ENCODE results near the gene SAFB. TPM values are rescaled to one million over a fixed set of nuclear protein-coding genes. Genes with fewer than 3 reads are reported as not detected.
"Not testable (repeated sequence)": the region's sequence is repeated elsewhere in the genome, so short reads cannot be mapped to it uniquely, and the experiment has no call there.

The SAFB gene
- total and polyA plus RNA-seq, 9 donors, result 64.1 to 108 (median 75.2) TPM

DNA sequence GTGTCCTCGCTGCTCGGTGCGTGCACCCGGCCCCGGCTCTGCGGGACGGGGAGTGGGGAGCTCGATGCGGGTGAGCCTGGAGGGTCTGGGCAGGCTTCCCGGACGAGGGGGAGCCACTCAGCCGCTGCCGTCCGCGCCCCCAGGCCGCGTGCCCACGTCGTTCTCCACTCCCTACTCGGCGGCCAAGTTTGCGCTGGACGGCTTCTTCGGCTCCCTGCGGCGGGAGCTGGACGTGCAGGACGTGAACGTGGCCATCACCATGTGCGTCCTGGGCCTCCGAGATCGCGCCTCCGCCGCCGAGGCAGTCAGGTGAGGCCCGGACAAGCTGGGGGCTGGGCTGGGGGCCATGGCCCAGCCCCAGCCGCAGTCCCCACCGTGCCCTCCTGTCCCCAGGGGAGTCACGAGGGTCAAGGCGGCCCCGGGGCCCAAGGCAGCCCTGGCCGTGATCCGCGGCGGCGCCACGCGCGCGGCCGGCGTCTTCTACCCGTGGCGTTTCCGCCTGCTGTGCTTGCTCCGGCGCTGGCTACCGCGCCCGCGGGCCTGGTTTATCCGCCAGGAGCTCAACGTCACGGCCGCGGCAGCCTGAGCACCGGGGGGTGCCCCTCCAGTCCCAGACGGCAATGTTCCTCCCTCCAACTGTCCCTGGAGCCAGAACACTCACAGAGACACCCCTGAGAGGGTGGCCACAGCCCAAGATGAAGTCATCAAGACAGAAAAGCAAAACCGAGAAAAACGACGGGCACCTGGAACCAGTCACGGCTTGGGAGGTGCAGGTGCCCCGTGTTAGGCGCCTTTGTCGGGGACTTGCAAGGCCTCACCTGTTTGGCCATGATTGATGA is 64.7 kb downstream of the SAFB start:
- WGBS, 3 donors, result 46 to 54% (median 48%) methylated on average over 62 to 76 of the region's 76 CpGs

DNA sequence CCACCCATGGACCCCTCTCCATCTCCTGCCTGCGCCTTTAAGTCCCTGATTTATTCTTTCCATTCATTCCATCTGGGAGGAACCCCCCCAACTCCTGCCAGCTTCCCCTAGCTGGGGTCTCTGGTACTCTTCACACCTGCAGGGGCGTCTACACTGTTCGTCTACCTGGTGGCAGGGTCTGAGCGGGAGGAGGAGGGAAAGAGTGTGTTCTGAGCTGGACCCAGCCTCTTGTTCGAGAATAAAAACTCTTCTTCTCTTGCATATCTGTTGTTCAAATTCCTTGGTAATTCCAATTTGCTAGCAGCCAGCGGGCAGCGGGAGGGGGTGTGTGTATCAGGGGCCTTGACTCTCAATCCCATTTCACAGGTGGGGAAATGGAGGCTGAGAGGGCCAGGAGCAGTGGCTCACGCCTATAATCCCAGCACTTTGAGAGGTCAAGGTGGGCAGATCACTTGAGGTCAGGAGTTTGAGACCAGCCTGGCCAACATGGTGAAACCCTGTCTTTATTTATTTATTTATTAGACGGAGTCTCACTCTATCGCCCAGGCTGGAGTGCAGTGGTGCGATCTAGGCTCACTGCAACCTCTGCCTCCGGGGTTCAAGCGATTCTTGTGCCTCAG is 65.5 kb downstream of the SAFB start:
- DNase-seq, result peak in 2 of 5 donors; percentile 24 to 47
- H3K9me3 ChIP-seq, H3K27ac ChIP-seq, H3K36me3 ChIP-seq, H3K4me3 ChIP-seq, H3K27me3 ChIP-seq: not testable (repeated sequence)
- peaks cover 14% of the 10 kb centered on the region for H3K4me1 ChIP-seq (ENCODE audit: insufficient read depth)
- intact Hi-C loops (cut with DNase I), result loop anchor here in 1 of 4 donors (10.0 kb wide), 1 partner anchor 64 kb away; the partner anchor contains the start of genes SAFB and SAFB2
- 87 to 93% (median 89%) methylated on average over 13 of the region's 13 CpGs for WGBS, 3 donors

More for the DNA sequence above, 64.7 kb downstream of the SAFB start:
- Histone ChIP-seq H3K9me3 (no peaks in the 10 kb centered on the region), H3K4me1 (ENCODE audit: insufficient read depth) (peaks cover 14% of the 10 kb centered on the region), H3K4me3 (peak overlapping the region; percentile 65), H3K36me3 (no peaks in the 10 kb centered on the region), H3K27ac (peak overlapping the region; percentile 35 to 81), H3K27me3 (no peaks in the 10 kb centered on the region)
- peak in 3 of 5 donors; percentile 45 to 69 (median 68) for DNase-seq
- no peak for TF ChIP-seq EP300 (IDR thresholded peaks at IDR 0.05)
- no peak for TF ChIP-seq POLR2A (IDR thresholded peaks at IDR 0.05)
- TF ChIP-seq, protein P1, sequence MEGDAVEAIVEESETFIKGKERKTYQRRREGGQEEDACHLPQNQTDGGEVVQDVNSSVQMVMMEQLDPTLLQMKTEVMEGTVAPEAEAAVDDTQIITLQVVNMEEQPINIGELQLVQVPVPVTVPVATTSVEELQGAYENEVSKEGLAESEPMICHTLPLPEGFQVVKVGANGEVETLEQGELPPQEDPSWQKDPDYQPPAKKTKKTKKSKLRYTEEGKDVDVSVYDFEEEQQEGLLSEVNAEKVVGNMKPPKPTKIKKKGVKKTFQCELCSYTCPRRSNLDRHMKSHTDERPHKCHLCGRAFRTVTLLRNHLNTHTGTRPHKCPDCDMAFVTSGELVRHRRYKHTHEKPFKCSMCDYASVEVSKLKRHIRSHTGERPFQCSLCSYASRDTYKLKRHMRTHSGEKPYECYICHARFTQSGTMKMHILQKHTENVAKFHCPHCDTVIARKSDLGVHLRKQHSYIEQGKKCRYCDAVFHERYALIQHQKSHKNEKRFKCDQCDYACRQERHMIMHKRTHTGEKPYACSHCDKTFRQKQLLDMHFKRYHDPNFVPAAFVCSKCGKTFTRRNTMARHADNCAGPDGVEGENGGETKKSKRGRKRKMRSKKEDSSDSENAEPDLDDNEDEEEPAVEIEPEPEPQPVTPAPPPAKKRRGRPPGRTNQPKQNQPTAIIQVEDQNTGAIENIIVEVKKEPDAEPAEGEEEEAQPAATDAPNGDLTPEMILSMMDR (IDR thresholded peaks at IDR 0.05), result peak in 1 of 3 donors; percentile 36
- intact Hi-C loops (cut with DNase I), result loop anchor here in 1 of 4 donors (10.0 kb wide), 1 partner anchor 63 kb away; the partner anchor contains the start of genes SAFB and SAFB2

DNA sequence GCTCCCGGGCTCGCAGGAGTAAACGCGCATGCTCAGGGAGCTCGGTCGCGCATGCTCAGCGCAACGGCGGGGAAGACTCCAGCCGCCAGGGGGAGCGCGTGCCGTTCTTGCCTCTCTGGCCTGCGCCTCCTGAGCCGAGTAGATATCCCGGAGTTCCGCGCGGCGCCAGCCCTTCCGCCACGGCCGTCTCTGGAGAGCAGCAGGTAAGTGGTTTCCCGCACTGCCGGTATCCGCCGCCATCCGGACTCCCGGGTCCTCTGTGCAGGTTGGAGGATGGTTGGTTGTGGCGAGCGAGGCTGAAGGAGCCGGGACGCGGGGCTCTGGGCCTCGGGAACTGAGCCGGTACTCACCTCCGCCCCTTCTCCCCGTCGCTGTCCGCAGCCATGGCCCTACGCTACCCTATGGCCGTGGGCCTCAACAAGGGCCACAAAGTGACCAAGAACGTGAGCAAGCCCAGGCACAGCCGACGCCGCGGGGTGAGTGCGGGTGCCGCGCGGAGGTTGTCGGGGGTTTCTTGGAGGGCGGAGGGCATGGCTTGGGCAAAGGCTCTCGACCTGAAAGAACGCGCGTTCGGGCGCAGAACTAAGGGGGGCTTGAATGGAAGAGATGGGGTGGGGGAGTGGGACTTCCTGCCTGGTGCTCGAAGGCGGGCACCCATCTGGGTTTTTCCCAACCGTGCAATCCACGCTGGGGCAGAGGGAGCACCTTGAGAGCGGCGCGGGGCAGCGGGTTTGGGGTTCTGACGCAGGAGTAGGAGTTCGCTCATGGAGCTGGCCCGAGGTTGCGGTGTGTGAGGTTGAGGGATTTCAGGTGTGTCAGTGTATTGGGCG is 67.5 kb downstream of the SAFB start, which contains the start of gene RPL36:
Gene RPL36, plus strand, starts transcription at position 171 of the 830 bp plus-strand sequence. Its CDS starts 213 bp downstream, at position 384.
- H3K4me1 ChIP-seq (ENCODE audit: insufficient read depth), result peaks cover 14% of the 10 kb centered on the region

More for the DNA sequence above, 67.5 kb downstream of the SAFB start, which contains the start of gene RPL36:
- Histone ChIP-seq H3K4me3 (peak within 1 kb of the TSS; percentile 78), H3K27me3 (no peaks in the 10 kb centered on the region), H3K27ac (peak within 1 kb of the TSS; percentile 51 to 93), H3K36me3 (no peaks in the 10 kb centered on the region), H3K9me3 (no peaks in the 10 kb centered on the region)
- intact Hi-C loops (cut with DNase I), result loop anchor here in 1 of 4 donors (5.0 kb wide), 1 partner anchor 643 kb away; no protein-coding TSS in a partner anchor
- TF ChIP-seq POLR2A (IDR thresholded peaks at IDR 0.05) (peak; percentile 96), EP300 (IDR thresholded peaks at IDR 0.05) (no peak)
- TF ChIP-seq, protein P1 (IDR thresholded peaks at IDR 0.05), result peak; percentile 99
- 0 to 1% (median 1%) methylated on average over 55 to 73 of the region's 73 CpGs for WGBS, 3 donors
- peak; percentile 97 to 100 (median 99) for DNase-seq

All from ovary (tissue), 9 donors.